AG09309 (cell line): ENCODE data around the gene CSNK1G2.
A peak's percentile ranks its signal among the peaks of the same experiment; 100 is the strongest.

ENCODE experiments used
- DNase-seq: peaks from one replicate; pipeline ENCODE4 v3.0.0-alpha.2; 2010; ENCODE audit warnings: low read depth
- H3K4me3 ChIP-seq: 2 replicates; pipeline ENCODE4 v1.5.1; 2011; ENCODE audit warnings: mild to moderate bottlenecking, low read depth, low read length, moderate library complexity; ENCODE audit not compliant: control insufficient read depth
- CTCF ChIP-seq: IDR thresholded peaks from 2 replicates; pipeline ENCODE4 v1.5.1; 2011; ENCODE audit warnings: mild to moderate bottlenecking, low read depth, low read length, inconsistent platforms; ENCODE audit not compliant: insufficient read depth, control insufficient read depth; ENCODE audit errors: missing control alignments

The CSNK1G2 gene

GRCh38 chr19:2010135-2010668, 69.2 kb downstream of the CSNK1G2 start:
- no peak for DNase-seq
- no peak for TF ChIP-seq CTCF
- H3K4me3 ChIP-seq = no peak overlapping the region

- TF ChIP-seq CTCF = no peak
- H3K4me3 ChIP-seq = no peak overlapping the region
- DNase-seq = no peak
Measured at GRCh38 chr19:2011169-2011568, 70.2 kb downstream of the CSNK1G2 start.

- no peak for TF ChIP-seq CTCF
- DNase-seq = no peak
- no peak overlapping the region for H3K4me3 ChIP-seq
Measured at GRCh38 chr19:2012941-2013682, 72.1 kb downstream of the CSNK1G2 start.

GRCh38 chr19:2013683-2013961, 72.7 kb downstream of the CSNK1G2 start:
- no peak overlapping the region for H3K4me3 ChIP-seq
- DNase-seq = no peak
- TF ChIP-seq CTCF = no peak

- H3K4me3 ChIP-seq = peak overlapping the region; percentile 86
- no peak for DNase-seq
- TF ChIP-seq CTCF = no peak
Measured at GRCh38 chr19:2014131-2014571, 73.2 kb downstream of the CSNK1G2 start.

- peak overlapping the region; percentile 86 for H3K4me3 ChIP-seq
- no peak for TF ChIP-seq CTCF
- DNase-seq = no peak
Measured at GRCh38 chr19:2014731-2015607, 74.0 kb downstream of the CSNK1G2 start.
